ENCODE measurements around the gene CYSRT1. TPM values are rescaled to one million over a fixed set of nuclear protein-coding genes. Genes with fewer than 3 reads are reported as not detected.

The CYSRT1 gene
- polyA plus RNA-seq, 1 of the 3 experiments (the other 2 are of a cell fraction): 2.1 TPM

- H3K27ac ChIP-seq (ENCODE audit: low read depth in 2 of 2, low read length in 1 of 2): peak within 1 kb of the TSS; percentile 38 to 88; a peak in 3 of 4 replicates
- no peaks in the 10 kb centered on the region for H3K27me3 ChIP-seq (ENCODE audit: insufficient read depth)
- peak; percentile 100 for DNase-seq
- H3K4me2 ChIP-seq: peak within 1 kb of the TSS; percentile 100
- H3K9me3 ChIP-seq: no peaks in the 10 kb centered on the region
- peak within 1 kb of the TSS; percentile 88 for H3K9ac ChIP-seq
- peak within 1 kb of the TSS; percentile 94 to 96 for H3K4me3 ChIP-seq (ENCODE audit: low read depth in 2 of 2, low read length in 1 of 2)
- peaks cover 0 to 26% of the 10 kb centered on the region in 2 experiments; a peak in 1 of 4 replicates for H3K4me1 ChIP-seq (ENCODE audit: control insufficient read depth in 1 of 2, insufficient read depth in 2 of 2, low read depth in 1 of 2, low read length in 1 of 2)
- 5% methylated on average over 8 of the region's 105 CpGs for WGBS (ENCODE audit: low lambda C conversion rate)
- H3K9me2 ChIP-seq: no peaks in the 10 kb centered on the region
- peaks cover 41% of the 10 kb centered on the region for H3K79me2 ChIP-seq (ENCODE audit: insufficient read depth)
- TF ChIP-seq GABPA (IDR thresholded peaks at IDR 0.05; ENCODE audit: low read depth) (peak; percentile 81), REST (IDR thresholded peaks at IDR 0.05; ENCODE audit: low read depth, low read length) (peak; percentile 35; the same call in 1 of the 2 replicates), ELF1 (IDR thresholded peaks at IDR 0.05) (peak; percentile 54; the same call in 1 of the 2 replicates), MXI1 (IDR thresholded peaks at IDR 0.05; ENCODE audit: low read depth, low read length) (peak; percentile 62), IRF3 (IDR thresholded peaks at IDR 0.05; ENCODE audit: low read depth, low read length) (no peak), SIN3A (IDR thresholded peaks at IDR 0.05; ENCODE audit: borderline replicate concordance, low read depth, low read length) (no peak; the same call in 1 of the 2 replicates), MAX (IDR thresholded peaks at IDR 0.05; ENCODE audit: low read depth) (peak; percentile 34; the same call in 1 of the 2 replicates), TAF1 (IDR thresholded peaks at IDR 0.05; ENCODE audit: borderline replicate concordance, low read depth, low read length) (peak; percentile 47; the same call in 1 of the 2 replicates), NRF1 (IDR thresholded peaks at IDR 0.05; ENCODE audit: low read depth, low read length) (peak; percentile 71), RXRA (IDR thresholded peaks at IDR 0.05; ENCODE audit: borderline replicate concordance, low read depth) (no peak), POLR2AphosphoS5 (IDR thresholded peaks at IDR 0.05; ENCODE audit: low read depth, low read length) (peak; percentile 85; the same call in 1 of the 2 replicates)
- no peaks in the 10 kb centered on the region for H3F3A ChIP-seq (replicated peaks; ENCODE audit: insufficient read depth)
- ChIA-PET CTCF (interaction anchor here (0.7 to 4.6 kb wide), 8 partner anchors 11 to 191 kb away, joined by 3 to 33 read pairs (median 4); partner anchors contain the start of genes RNF208, RNF224 and TUBB4B), POLR2A (interaction anchor here (0.7 to 6.6 kb wide), 8 partner anchors 9 to 210 kb away, joined by 3 to 83 read pairs (median 3); partner anchors contain the start of genes EXD3, NOXA1 and TUBB4B)
- H4K20me1 ChIP-seq (ENCODE audit: insufficient read depth): peaks cover 12% of the 10 kb centered on the region; the same call in 1 of the 2 replicates
- peak within 1 kb of the TSS; percentile 96 for H2AFZ ChIP-seq (ENCODE audit: low read depth)
- H3K36me3 ChIP-seq (replicated peaks in 1 of 2; ENCODE audit: control insufficient read depth in 1 of 2, insufficient read depth in 2 of 2, low read length in 1 of 2): peaks cover 10 to 15% of the 10 kb centered on the region in 2 experiments
These were observed 29.9 kb downstream of the CYSRT1 start, which contains the start of gene NELFB for GRCh38 chr9:137254624-137255447. Gene NELFB (plus strand): TSS chr9:137255327.
